IPS-20b (cell line): ENCODE measurements around the gene GNA14.
"Not testable (repeated sequence)": the region's sequence is repeated elsewhere in the genome, so short reads cannot be mapped to it uniquely, and the experiment has no call there.

Experiments used
- H3K27ac ChIP-seq: one replicate; pipeline ENCODE4 v1.5.1; 2013; ENCODE audit warnings: low read length
- H3K27me3 ChIP-seq: 2 replicates; pipeline ENCODE4 v1.6.1; 2013; ENCODE audit warnings: mild to moderate bottlenecking, low read length, inconsistent platforms; ENCODE audit not compliant: insufficient read depth
- H3K36me3 ChIP-seq: 2 replicates; pipeline ENCODE4 v1.6.1; 2013; ENCODE audit warnings: low read depth, mild to moderate bottlenecking, inconsistent platforms, low read length, moderate library complexity; ENCODE audit not compliant: insufficient read depth
- H3K4me1 ChIP-seq: 2 replicates; pipeline ENCODE4 v1.6.1; 2013; ENCODE audit warnings: mild to moderate bottlenecking, control low read depth, inconsistent platforms, low read length, moderate library complexity; ENCODE audit not compliant: insufficient read depth
- H3K4me3 ChIP-seq: 2 replicates; pipeline ENCODE4 v1.5.1; 2013; ENCODE audit warnings: mild to moderate bottlenecking, low read length, inconsistent platforms
- H3K9ac ChIP-seq: 2 replicates; pipeline ENCODE4 v1.6.1; 2013; ENCODE audit warnings: low read depth, mild to moderate bottlenecking, inconsistent platforms, low read length, moderate library complexity
- H3K9me3 ChIP-seq: 2 replicates; pipeline ENCODE4 v1.6.1; 2013; ENCODE audit warnings: mild to moderate bottlenecking, low read depth, low read length, inconsistent platforms; ENCODE audit not compliant: insufficient read depth

The GNA14 gene

DNA sequence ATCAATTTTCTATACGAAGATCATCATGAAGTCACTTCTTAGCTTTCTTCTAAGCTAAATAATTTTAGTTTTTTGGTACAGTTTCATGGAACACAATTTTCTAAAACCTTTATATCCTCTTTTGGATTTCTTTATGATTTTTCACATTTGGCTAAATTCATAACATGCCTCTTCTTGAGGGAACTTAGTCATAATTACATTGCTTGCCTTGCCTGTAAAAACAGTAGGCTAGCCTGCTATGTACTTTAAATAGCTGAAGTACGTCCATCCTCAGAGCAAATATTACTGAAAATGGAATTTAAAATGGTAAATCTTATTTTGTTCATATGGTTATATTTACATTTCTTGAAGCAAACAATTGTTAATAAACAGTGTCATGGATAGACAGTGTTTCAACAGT is 245.8 kb downstream of the GNA14 start:
- Histone ChIP-seq H3K4me1 (no peaks in the 10 kb centered on the region), H3K4me3 (no peak overlapping the region), H3K9me3 (peaks cover 5% of the 10 kb centered on the region; the same call in 1 of the 2 replicates), H3K9ac (no peak overlapping the region), H3K27me3 (no peaks in the 10 kb centered on the region), H3K36me3 (peaks cover 17% of the 10 kb centered on the region), H3K27ac (no peak overlapping the region)

DNA sequence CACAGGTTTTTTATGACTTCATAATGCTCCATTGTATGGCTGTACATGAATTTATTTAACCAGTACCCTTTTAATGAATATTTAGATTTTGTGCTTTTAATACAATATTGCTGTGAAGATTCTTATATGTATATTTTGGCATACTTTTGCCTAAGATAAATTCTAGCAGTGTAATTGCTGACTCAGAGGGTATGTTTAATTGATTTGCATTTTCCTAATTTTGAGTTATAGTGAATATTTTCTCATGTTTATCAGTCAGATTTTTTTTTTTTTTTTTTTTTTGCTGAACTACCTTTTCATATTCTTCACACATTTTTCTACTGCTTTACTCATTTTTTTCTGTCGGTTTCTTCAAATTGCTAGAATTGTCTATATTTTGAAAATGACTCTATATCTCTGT is 248.2 kb downstream of the GNA14 start:
- no peaks in the 10 kb centered on the region for H3K9me3 ChIP-seq
- no peak overlapping the region for H3K27ac ChIP-seq
- no peak overlapping the region for H3K4me3 ChIP-seq
- H3K36me3 ChIP-seq = no peaks in the 10 kb centered on the region
- no peaks in the 10 kb centered on the region for H3K4me1 ChIP-seq
- no peak overlapping the region for H3K9ac ChIP-seq
- H3K27me3 ChIP-seq = no peaks in the 10 kb centered on the region

DNA sequence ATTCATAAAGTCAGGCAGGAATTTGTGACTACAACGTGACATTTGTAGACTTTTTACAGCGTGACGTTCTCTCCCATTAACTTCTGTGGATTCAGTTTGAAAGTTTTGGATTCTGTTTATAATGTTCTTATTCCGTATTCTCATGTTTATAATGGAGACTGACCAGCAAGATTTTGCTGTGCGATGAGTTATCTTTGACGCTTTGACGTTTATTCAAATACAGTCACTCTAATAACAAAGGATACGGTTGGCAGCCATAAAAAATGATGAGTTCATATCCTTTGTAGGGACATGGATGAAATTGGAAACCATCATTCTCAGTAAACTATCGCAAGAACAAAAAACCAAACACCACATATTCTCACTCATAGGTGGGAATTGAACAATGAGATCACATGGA is 249.5 kb downstream of the GNA14 start:
- not testable (repeated sequence) for H3K9ac ChIP-seq, H3K4me3 ChIP-seq, H3K4me1 ChIP-seq

DNA sequence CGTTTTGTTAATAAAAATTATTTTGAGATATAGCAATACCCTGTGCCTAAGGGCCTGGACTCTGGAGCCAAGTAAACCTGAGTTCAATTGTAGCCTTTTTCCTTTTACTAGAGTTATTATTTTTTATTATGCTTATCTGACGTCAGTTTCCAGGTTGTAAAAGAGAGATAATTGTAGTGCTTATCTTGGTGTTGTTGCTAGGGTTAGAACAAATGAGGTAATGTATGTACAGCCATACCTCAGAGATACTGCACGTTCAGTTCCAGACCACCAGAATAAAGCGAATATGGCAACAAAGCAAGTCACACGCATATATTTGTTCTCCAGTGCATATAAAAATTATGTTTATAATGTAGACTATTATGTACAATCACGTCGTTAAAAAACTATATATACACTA is 255.8 kb downstream of the GNA14 start:
- Histone ChIP-seq H3K36me3 (peaks cover 4% of the 10 kb centered on the region; the same call in 1 of the 2 replicates), H3K9ac (no peak overlapping the region), H3K9me3 (no peaks in the 10 kb centered on the region), H3K4me1 (no peaks in the 10 kb centered on the region), H3K27me3 (no peaks in the 10 kb centered on the region), H3K4me3 (no peak overlapping the region), H3K27ac (no peak overlapping the region)

More for the DNA sequence above, 249.5 kb downstream of the GNA14 start:
- not testable (repeated sequence) for H3K36me3 ChIP-seq, H3K27me3 ChIP-seq, H3K27ac ChIP-seq, H3K9me3 ChIP-seq

DNA sequence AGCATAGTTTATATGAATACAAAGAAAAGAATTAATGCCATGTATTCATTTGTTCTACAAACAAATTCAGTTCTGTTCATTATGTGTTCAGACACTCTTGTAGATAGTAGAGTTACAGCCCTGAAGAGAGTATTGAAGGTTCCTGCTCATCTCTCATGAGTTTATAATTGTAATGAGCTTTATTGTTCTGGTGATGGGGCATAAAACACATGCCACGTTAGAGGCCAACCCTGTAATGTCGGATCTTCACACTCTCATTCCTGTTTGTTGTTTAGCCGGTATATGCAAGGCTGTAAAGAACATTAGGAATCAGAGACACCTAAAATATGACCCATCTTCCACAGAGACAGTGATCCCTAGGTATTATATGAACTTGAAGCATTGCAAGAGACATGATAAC is 256.3 kb downstream of the GNA14 start:
- peaks cover 4% of the 10 kb centered on the region; the same call in 1 of the 2 replicates for H3K36me3 ChIP-seq
- no peak overlapping the region for H3K27ac ChIP-seq
- H3K4me3 ChIP-seq = no peak overlapping the region
- H3K27me3 ChIP-seq = no peaks in the 10 kb centered on the region
- no peaks in the 10 kb centered on the region for H3K4me1 ChIP-seq
- no peaks in the 10 kb centered on the region for H3K9me3 ChIP-seq
- H3K9ac ChIP-seq = no peak overlapping the region

DNA sequence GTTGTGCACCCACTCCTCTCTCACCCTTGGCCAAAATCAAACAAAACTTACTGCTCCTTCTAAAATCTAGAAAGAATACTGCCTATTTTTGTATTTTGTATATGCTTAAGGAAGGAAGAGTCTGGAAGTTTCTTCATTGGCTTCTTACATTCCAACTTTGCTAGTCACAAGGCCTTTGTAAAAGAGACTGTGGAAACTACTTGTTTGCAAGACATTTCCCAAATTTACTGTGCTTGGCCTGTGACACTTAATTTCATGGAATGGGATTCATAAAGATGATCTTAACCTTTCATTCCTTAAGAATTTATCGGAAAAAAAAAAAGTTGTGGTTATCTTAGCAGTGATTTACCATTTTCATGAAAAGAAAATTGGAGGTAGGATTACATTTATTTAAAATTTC is 261.9 kb downstream of the GNA14 start:
- no peak overlapping the region for H3K27ac ChIP-seq
- H3K9me3 ChIP-seq = no peaks in the 10 kb centered on the region
- H3K4me3 ChIP-seq = no peak overlapping the region
- no peaks in the 10 kb centered on the region for H3K27me3 ChIP-seq
- no peak overlapping the region for H3K9ac ChIP-seq
- H3K36me3 ChIP-seq = peaks cover 10% of the 10 kb centered on the region
- no peaks in the 10 kb centered on the region for H3K4me1 ChIP-seq

DNA sequence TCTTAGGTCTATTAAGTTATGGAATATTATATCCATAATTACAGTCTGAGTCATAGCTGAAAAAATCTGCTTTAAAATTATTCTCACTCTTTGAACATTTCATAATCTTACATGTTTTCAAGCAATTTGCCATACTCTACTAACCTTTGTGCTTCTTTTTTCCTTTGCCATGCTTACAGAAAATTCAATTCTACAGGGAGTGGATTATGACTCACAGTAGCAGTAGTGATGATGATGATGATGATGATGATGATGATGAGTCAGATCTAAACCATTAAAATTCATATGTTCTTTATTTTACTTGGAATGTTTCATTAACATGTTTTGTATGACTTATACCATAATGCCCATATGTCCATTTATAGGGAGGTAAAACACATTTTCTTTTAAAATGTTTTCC is 263.7 kb downstream of the GNA14 start:
- no peak overlapping the region for H3K4me3 ChIP-seq
- H3K27ac ChIP-seq = no peak overlapping the region

DNA sequence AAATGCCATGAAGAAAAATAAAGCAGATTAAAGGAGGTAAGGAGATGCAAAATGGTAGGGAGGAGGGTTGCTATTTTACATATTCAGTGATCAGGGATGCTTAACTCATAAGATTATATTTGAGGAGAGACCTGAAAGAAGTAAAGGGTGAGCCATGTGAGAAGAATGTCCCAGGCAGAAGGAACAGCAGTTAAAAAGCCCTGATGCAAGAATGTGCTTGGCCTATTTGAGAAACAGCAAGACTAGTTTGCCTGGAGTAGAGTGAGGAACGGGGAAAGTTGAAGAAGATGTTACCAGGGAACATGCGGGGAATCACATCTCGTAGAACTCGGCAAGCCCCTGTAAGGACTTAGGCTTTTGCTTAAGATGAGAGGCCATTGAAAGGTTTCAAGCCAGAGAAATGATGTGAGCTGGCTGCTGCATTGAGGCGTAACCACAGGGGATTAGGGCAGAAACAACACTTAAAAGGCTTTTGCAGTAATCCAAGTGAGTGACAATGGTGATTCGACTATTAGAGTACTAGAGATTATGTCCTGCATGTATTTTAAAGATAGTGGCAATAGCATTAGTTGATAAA is 272.1 kb downstream of the GNA14 start:
- Histone ChIP-seq H3K36me3 (peaks cover 4% of the 10 kb centered on the region), H3K27ac (no peak overlapping the region), H3K9ac (no peak overlapping the region), H3K4me1 (no peaks in the 10 kb centered on the region), H3K27me3 (no peaks in the 10 kb centered on the region), H3K4me3 (no peak overlapping the region), H3K9me3 (no peaks in the 10 kb centered on the region)

More for the DNA sequence above, 263.7 kb downstream of the GNA14 start:
- H3K27me3 ChIP-seq = no peaks in the 10 kb centered on the region
- no peak overlapping the region for H3K9ac ChIP-seq
- H3K4me1 ChIP-seq = no peaks in the 10 kb centered on the region
- peaks cover 10% of the 10 kb centered on the region; the same call in 1 of the 2 replicates for H3K36me3 ChIP-seq
- no peaks in the 10 kb centered on the region for H3K9me3 ChIP-seq

DNA sequence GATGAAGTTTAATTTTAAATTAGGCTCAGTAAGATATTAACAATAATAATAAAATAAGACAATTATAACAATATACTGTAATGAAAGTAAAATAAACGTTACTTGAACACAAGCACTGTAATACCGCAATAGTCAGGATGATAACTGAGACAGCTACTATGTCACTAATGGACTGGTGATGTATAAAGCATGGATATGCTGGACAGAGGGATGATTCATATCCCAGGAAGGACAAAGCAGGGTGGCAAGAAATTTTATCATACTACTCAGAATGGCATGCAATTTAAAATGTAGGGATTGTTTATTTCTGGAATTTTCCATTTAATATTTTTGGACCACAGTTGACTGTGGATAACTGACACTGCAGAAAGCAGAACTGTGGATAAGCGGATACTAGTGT is 273.9 kb downstream of the GNA14 start:
- no peaks in the 10 kb centered on the region for H3K27me3 ChIP-seq
- no peaks in the 10 kb centered on the region for H3K4me1 ChIP-seq
- H3K9me3 ChIP-seq = no peaks in the 10 kb centered on the region
- peaks cover 21% of the 10 kb centered on the region for H3K36me3 ChIP-seq
- H3K9ac ChIP-seq = no peak overlapping the region
- no peak overlapping the region for H3K4me3 ChIP-seq
- H3K27ac ChIP-seq = no peak overlapping the region
